Cerebellar cortex (tissue), 1 donor: ENCODE measurements around the gene SPINDOC.
"Not testable (repeated sequence)": the region's sequence is repeated elsewhere in the genome, so short reads cannot be mapped to it uniquely, and the experiment has no call there.

Experiments used
- DNase-seq: peaks from one replicate; pipeline ENCODE4 v3.0.0-alpha.2; 2015; ENCODE audit warnings: low spot score

The SPINDOC gene

DNA sequence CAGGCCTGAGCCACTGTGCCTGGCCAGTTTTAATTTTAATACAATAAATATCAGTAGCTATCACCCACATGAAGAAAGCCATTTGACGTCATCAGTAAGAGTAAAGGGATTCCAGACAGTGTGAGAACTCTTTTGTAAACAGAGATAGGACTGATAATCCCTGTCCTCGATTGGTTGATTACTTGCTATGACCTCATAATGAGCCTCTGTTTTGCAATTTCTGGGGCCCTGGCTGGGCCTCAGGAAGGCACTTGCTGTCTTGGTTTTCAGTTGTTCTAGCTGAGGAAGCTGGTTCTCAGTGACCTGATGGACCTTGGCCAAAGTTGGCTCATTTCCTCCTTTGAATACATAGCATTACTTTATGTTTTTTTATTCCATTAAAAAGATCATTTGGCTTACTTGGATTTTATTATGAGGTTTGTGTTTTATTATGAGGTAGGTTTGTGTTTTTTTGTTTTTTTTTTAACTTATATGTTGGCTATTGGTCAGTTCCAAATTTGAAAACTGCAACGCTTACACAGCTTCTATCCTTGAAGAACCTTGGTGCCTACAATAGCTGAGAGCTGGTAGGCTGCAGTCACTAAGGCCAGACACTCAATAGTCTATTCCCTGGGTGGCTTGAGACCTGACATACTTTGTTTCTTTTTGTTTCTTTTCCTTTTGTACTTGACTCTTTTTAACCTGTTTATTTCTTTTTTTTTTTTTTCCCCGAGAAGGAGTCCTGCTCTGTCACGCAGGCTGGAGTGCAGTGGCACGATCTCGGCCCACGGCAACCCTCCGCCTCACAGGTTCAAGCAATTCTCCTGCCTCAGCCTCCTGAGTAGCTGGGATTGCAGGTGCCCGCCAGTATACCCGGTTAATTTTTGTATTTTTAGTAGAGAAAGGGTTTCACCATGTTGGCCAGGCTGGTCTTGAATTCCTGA lies 45.6 kb downstream of the SPINDOC start:
- DNase-seq: no peak

DNA sequence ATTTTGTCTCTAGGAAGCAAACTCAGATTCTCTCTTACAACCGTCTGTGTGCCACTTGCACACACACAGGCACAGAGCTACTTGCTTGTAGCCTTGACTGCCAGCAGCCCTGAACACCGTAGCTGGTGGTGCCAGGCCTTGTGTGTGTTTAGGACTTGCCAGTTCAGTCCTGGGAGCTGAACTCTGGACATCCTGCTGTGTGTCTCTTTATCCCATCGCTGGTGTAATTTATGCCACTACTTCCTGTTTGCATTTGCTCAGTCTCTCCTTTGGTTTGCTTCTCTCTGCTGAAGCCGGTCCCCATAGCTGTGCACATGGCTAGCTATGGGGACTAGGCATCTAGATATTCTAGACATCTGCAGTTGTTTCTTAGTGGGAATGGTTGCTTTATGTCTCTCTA lies 49.7 kb downstream of the SPINDOC start:
- DNase-seq: no peak

DNA sequence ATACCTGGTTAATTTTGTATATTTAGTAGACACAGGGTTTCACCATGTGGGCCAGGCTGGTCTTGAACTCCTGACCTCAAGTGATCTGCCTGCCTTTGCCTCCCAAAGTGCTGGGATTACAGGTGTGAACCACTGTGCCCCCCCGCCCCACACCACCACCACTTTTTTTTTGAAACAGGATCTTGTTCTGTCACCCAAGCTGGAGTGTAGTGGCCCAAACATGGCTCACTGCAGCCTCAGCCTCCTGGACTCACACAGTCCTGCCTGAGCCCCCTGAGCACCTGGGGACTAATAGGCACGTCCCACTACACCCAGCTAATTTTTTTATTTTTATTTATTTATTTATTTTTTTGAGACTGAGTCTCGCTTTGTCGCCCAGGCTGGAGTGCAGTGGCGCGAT lies 50.4 kb downstream of the SPINDOC start:
- DNase-seq: not testable (repeated sequence)

DNA sequence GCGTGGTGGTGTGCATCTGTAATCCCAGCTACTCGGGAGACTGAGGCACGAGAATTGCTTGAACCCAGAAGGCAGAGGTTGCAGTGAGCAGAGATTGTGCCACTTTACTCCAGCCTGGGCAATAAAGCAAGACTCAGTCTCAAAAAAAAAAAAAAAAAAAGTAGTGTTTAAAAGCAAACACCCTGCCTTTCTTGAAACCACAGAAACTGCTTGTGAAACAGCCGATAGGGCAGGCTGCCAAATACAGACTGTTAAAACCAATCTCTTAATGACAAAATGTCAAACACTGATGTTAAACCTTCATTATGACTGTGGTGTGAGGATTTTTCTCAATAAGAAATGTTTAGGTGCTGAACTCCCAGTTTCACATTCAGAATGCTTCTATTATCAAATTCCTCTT lies 53.0 kb downstream of the SPINDOC start:
- no peak for DNase-seq

DNA sequence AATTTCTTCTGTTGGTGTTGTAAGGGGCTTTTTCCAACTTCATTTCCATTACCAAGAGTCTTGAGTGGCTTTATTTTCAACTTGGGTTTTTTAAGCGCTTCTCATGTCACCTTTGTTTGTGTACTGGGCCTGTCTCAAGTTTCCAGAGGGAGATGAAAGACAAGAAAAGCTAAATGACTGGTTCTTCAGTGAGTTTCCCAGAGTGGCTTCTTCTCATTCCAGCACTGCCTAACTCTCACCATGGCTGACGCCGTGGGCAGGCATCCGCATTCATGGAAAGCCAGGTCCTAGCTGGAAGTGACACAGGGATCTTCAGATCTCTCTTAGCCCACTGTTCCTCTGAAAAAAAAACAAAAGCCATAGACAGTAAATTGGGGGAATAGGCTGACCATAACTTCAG lies 54.3 kb downstream of the SPINDOC start:
- no peak for DNase-seq

DNA sequence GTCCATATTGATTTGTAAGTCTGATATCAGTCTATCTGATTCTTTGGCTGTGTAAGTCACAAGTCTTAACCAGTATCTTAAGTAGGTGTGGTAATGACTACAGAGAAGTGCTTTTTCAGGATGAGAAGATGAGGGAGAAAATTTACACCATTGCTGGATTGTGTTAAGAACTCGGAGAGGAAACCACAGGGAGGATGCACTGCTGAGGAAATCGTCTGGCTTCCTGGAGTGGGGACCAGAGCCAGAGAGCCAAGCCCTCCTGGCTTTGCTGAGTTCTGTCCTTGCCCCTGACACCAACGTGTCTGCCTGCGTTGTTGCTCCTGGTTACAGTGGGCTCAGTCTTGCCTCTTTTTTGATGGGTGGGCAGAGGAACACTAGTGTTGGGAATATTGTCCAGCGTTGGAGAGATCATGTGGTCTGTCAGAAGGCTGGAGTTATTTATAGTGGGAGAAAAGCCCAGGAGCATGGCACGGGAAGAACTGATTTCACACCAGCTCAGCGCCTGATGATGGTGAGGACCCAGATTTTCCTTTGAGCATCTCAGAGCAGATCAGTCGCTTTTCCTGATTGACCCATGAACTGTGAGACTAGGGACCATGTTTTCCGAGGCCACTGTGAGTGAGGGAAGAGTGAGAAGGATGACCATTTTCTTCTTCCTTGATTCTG lies 55.3 kb downstream of the SPINDOC start:
- DNase-seq: no peak

DNA sequence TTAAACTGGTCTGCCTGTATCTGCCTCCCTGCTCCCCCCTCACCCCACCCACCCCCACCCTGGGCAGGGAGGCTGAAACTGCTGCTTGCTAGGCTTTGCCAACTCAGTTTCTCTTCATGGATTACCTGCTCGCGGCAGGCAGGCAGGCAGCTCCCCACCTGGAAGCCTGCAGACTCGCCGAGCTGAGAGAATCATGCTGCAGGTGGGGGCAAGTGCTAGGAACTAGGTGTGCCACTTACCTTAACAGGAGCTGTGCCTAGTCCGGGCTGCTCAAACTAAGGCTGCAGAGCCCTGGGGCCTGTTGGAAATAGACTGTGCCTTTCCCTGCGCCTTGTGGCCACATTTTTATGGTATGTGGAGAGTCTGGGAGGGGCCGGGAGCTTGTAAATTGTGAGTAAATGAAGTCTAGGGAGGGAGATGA lies 55.9 kb downstream of the SPINDOC start:
- no peak for DNase-seq

DNA sequence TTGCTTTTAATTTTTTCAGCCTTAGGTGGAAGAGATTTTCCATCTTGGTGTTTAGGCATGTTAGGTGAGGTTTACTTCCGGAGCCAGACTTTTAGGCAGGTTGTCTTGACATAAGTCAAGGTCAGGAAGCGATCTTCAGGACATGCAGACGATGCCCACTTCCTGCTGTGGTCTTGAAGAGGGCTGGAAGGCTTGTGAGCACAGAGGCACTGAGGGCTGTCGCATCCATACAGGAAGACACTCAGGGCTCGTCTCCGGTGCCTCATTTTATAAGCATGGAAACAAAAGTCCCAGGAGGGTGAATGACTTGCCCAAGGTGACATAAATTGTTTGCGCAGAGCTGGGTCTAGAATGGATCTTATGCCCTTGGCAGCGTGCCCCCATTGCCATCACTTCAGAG lies 56.4 kb downstream of the SPINDOC start:
- DNase-seq: no peak

DNA sequence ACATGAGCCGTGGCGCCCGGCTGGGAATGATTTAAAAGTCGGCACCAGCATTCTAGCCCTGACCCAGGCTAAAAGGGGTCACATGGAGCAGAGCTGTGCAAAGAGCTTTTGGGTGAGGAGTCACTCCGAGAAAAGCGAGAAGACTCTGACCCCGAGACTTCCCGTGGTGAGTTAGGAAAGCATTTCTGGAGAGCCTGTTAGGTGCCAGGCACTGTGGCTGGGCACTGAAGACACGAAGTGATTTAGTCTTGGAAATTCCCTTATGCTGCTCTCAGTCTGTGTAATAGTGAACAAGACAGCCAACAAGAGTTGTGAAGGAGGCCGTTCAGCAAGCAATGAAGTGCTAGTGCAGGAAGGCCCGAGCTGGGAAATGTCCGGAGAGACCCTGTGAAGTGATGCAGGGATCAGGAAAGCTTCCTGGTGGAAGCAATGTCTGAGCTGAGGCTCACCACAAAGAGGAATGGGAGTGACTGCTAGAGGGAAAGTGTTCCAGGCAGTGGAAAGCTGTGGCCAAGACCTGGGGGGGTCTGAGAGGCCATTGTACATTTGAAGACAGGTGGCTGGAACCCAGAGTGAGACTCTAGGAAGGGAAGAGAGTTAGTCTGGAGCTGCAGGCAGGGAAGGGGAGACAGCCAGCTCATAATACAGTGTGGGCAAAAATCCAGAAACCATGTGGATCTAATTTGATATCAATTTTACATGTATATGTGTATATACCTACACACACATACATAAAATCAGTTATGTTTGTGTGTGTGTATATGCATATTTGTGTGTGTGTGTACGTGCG lies 57.3 kb downstream of the SPINDOC start:
- DNase-seq: no peak

DNA sequence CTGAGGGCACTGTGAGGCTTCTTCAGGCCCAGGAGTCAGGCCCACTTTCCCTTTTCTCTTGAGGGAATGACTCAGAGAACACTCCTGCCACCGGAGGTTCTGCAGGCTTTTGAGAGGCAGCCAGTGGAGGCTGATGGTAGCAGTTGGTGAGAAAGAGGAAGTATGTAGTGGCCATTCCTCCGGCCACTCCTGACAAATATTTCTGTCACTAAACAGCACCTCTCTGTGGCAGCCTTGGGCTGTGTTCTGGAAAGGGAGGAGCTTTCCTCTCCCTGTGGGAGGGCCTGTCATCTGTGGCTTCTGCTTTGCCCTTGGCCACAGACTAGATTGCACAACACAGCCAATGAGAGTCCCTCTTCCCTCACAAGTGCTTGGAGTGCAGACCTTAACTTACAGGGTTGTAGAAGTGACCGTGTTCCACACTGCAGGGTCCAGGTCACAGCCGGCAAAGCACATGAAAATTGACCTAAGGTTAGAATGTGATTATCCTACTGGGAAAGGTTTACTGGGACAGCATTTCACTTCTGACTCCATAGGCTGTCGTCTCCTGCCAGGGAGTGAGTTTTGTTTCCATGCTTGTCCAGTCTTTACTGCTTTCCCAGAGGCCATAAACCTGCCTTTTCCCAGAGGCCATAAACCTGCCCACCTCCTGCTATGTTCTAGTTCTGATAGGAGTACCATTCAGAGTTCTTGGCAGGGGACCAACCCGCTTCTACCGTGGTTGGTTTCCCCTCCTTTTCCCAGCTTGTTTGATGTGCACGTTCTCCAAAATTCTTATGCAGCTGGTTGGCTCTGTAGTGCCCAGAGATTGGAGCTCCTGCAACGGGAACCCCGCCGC lies 58.9 kb downstream of the SPINDOC start:
- DNase-seq: peak; percentile 92

DNA sequence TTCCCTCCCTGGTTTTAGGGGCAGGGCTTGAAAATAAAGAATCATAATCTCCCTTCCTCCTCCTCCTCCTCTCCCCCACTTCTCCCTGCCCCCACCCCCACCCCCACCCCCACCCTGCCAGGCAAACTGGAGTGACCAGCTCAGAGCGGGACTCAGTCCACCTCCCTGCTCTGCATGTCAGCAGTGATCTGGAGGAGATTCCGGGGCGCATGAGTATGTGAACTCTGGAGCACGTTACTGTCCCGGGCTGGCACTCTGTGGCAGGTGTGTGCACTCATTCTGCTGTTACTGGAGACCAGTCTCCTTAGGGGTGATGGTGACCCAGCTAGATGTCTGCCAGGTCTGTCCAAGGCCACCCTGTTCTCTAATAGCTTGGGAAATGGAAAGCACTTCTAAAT lies 59.5 kb downstream of the SPINDOC start:
- DNase-seq: no peak

DNA sequence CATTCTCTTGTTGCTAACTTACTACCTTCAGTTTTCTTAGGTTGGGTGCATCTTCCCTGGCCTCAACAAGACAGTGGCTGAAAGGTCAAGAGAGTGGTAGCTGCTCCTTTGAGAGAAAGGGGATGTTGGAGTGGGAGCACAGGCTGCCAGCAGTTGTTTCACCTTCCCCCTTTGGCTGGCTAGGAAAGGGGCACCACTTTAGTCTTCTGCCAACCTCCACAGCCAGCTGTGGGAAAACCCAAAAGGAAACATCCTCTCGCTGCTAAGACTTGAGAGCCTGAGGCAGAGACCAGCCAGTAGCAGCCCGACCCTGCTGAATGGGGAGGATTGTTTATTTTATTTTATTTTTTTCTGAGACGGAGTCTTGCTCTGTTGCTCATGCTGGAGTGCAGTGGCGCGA lies 60.1 kb downstream of the SPINDOC start:
- no peak for DNase-seq

DNA sequence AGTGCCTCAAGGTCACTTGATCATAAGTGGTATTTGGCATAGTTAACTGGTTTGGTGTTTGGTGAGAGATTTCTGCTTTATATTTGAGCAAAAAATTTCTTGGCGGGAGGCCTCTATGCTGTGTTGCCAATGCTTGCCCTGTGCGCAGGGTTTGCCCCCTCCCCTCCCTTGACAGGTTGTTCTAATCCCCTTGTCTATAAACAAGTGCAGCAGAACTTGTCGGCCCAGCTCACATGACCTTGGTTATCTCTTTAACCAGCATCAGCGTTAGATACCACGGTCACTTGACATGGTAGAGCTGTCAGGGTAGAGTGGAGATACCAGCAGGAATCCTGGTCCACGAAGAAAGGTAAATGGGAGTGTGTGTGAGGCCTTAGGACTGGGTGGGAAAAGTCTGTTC lies 61.3 kb downstream of the SPINDOC start:
- no peak for DNase-seq

DNA sequence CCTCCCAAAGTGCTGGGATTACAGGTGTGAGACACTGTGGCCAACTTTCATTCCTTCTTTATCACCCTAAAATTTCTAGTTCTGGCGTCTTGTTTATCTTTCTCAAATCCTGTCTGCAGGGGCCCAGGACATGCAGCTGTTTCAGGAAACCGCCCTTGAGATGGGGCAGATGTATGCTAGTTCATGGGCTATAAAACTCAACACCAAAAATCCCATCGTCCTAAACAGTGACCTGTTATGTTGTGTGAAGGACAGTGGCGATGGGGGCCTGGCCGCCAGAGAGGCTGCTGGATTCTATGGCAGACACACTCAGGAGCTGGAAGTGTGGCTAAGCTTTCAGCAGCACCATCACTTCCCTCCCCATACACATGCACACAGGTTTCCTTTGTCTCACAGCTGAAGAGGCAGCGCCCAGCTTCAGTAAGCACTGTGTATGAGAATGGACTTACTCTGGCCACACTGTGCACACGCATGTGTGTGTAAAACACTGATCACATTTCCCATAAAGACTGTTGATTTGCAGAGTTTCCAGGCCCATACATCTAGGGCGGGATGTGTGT lies 62.3 kb downstream of the SPINDOC start:
- no peak for DNase-seq

DNA sequence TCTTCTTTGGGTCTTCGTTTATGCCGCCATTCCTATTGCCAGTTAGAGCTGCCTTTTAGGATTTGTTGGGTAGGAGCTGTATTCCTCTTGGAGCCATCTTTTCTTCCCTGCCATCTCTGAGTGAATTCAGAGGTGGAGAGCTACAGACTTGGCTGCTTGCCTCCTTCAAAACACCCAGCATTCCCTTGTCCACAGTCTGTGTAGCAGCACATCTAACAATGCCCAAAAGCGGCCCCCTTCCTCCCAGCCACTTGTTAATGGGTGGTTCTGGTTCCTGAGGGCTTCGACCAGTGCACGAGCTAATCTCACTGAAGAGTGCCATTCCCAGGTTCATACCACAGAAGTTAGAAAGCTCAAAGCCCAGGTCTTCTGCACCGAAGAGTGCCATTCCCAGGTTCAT lies 63.4 kb downstream of the SPINDOC start:
- DNase-seq: no peak
